GM21423 (cell line): ENCODE results near the gene RP2.

Experiments
- ATAC-seq: cut with Tn5 transposase; IDR thresholded peaks from one replicate; pipeline ENCODE4 v1.9.1; 2021; ENCODE audit warnings: mild to moderate bottlenecking, moderate library complexity; ENCODE audit not compliant: unreplicated experiment

RP2 gene

GRCh38 chrX:46836701-46837557, at the start of gene RP2:
Gene RP2, plus strand, starts transcription at chrX:46837043. Its CDS starts 58 bp downstream, at chrX:46837101.
- peak; percentile 88 for ATAC-seq

GRCh38 chrX:46788902-46789301, 47.9 kb upstream of the RP2 start:
- ATAC-seq, result no peak

- no peak for ATAC-seq
Observed at GRCh38 chrX:46791927-46792809, 44.7 kb upstream of the RP2 start.

- ATAC-seq, result no peak
Observed at GRCh38 chrX:46792810-46793188, 44.0 kb upstream of the RP2 start.

- no peak for ATAC-seq
Observed at GRCh38 chrX:46793386-46794143, 43.3 kb upstream of the RP2 start.

GRCh38 chrX:46796574-46797191, 40.2 kb upstream of the RP2 start:
- ATAC-seq, result no peak

- no peak for ATAC-seq
Observed at GRCh38 chrX:46803140-46803539, 33.7 kb upstream of the RP2 start.

- no peak for ATAC-seq
Observed at GRCh38 chrX:46805270-46805669, 31.6 kb upstream of the RP2 start.

- ATAC-seq, result no peak
Observed at GRCh38 chrX:46811121-46811520, 25.7 kb upstream of the RP2 start.

GRCh38 chrX:46812445-46812844, 24.4 kb upstream of the RP2 start:
- ATAC-seq, result no peak

- no peak for ATAC-seq
Observed at GRCh38 chrX:46814966-46815365, 21.9 kb upstream of the RP2 start.

- ATAC-seq, result no peak
Observed at GRCh38 chrX:46819136-46819535, 17.7 kb upstream of the RP2 start.

GRCh38 chrX:46820391-46821100, 16.3 kb upstream of the RP2 start:
- no peak for ATAC-seq

- no peak for ATAC-seq
Observed at GRCh38 chrX:46823481-46823880, 13.4 kb upstream of the RP2 start.

- ATAC-seq, result no peak
Observed at GRCh38 chrX:46831765-46832327, 5.0 kb upstream of the RP2 start.

- ATAC-seq, result no peak
Observed at GRCh38 chrX:46837558-46838485, 979 bp downstream of the RP2 start.

GRCh38 chrX:46838486-46838870, 1.6 kb downstream of the RP2 start:
- no peak for ATAC-seq

- no peak for ATAC-seq
Observed at GRCh38 chrX:46838974-46839480, 2.2 kb downstream of the RP2 start.

- no peak for ATAC-seq
Observed at GRCh38 chrX:46840946-46841345, 4.1 kb downstream of the RP2 start.
